OCI-LY1 (cell line): ENCODE measurements around the gene CARD14.
A peak's percentile ranks its signal among the peaks of the same experiment; 100 is the strongest.

Source experiments
- H2AFZ ChIP-seq: fragments of 200-600 bp; sonication (generic), shearing (Covaris generic); 2 replicates; pipeline ENCODE4 v1.6.0; 2014; ENCODE audit warnings: antibody characterized with exemption, mild to moderate bottlenecking, low read length
- H3F3A ChIP-seq: fragments of 200-600 bp; sonication (generic), shearing (Covaris generic); 2 replicates; pipeline ENCODE4 v1.6.0; 2014; ENCODE audit warnings: mild to moderate bottlenecking, antibody characterized with exemption, low read length, moderate library complexity; ENCODE audit not compliant: insufficient read depth
- H3K27ac ChIP-seq: fragments of 200-600 bp; sonication (generic); 2 replicates; pipeline ENCODE4 v1.5.1; 2014; ENCODE audit warnings: low read length, mixed run types, mild to moderate bottlenecking, low read depth; ENCODE audit not compliant: poor library complexity, severe bottlenecking
- H3K27me3 ChIP-seq: fragments of 200-600 bp; sonication (generic); 2 replicates; pipeline ENCODE4 v1.6.0; 2014; ENCODE audit warnings: antibody characterized with exemption, mild to moderate bottlenecking, low read length, moderate library complexity; ENCODE audit not compliant: insufficient read depth
- H3K36me3 ChIP-seq: fragments of 200-600 bp; sonication (generic); 2 replicates; pipeline ENCODE4 v1.6.1; 2014; ENCODE audit warnings: mild to moderate bottlenecking, antibody characterized with exemption, low read length, moderate library complexity, mixed read lengths; ENCODE audit not compliant: insufficient read depth
- H3K4me1 ChIP-seq: fragments of 200-600 bp; sonication (generic); 2 replicates; pipeline ENCODE4 v1.5.1; 2014; ENCODE audit warnings: mild to moderate bottlenecking, low read length, moderate library complexity; ENCODE audit not compliant: insufficient read depth, severe bottlenecking
- H3K4me2 ChIP-seq: fragments of 200-600 bp; sonication (generic), shearing (Covaris generic); 2 replicates; pipeline ENCODE4 v1.6.1; 2014; ENCODE audit warnings: low read length
- H3K4me3 ChIP-seq: fragments of 200-600 bp; sonication (generic); 2 replicates; pipeline ENCODE4 v1.5.1; 2014; ENCODE audit warnings: low read length, low read depth, mild to moderate bottlenecking, mixed read lengths; ENCODE audit not compliant: poor library complexity, severe bottlenecking
- H3K79me2 ChIP-seq: fragments of 200-600 bp; shearing (Covaris generic); 2 replicates; pipeline ENCODE4 v1.6.1; 2016; ENCODE audit warnings: mixed run types, low read length, mixed read lengths; ENCODE audit not compliant: insufficient read depth
- H3K9ac ChIP-seq: fragments of 200-600 bp; sonication (generic), shearing (Covaris generic); 2 replicates; pipeline ENCODE4 v1.6.1; 2014; ENCODE audit warnings: mild to moderate bottlenecking, low read length, mixed read lengths
- H3K9me2 ChIP-seq: fragments of 200-600 bp; sonication (generic), shearing (Covaris generic); 2 replicates; pipeline ENCODE4 v1.6.1; 2014; ENCODE audit warnings: low read depth, mild to moderate bottlenecking, low read length, mixed read lengths
- H3K9me3 ChIP-seq: fragments of 200-600 bp; shearing (Covaris generic); 2 replicates; pipeline ENCODE4 v1.6.1; 2014; ENCODE audit warnings: low read length, mixed read lengths
- H4K20me1 ChIP-seq: fragments of 200-600 bp; sonication (generic), shearing (Covaris generic); 2 replicates; pipeline ENCODE4 v1.6.0; 2016; ENCODE audit warnings: mild to moderate bottlenecking, low read length; ENCODE audit not compliant: insufficient read depth
- EZH2 ChIP-seq: fragments of 200-600 bp; sonication (generic), shearing (Covaris generic); IDR thresholded peaks from 2 replicates; pipeline ENCODE4 v1.8.0; 2017; ENCODE audit warnings: borderline replicate concordance, mixed run types, mild to moderate bottlenecking, antibody characterized with exemption, low read length, moderate library complexity, mixed read lengths
- TF ChIP-seq, protein P1 (sequence below): fragments of 200-600 bp; sonication (generic), shearing (Covaris generic); IDR thresholded peaks from 2 replicates; pipeline ENCODE4 v1.5.1; 2017; ENCODE audit warnings: mild to moderate bottlenecking, antibody characterized with exemption, low read length, moderate library complexity, mixed read lengths

Gene CARD14

DNA sequence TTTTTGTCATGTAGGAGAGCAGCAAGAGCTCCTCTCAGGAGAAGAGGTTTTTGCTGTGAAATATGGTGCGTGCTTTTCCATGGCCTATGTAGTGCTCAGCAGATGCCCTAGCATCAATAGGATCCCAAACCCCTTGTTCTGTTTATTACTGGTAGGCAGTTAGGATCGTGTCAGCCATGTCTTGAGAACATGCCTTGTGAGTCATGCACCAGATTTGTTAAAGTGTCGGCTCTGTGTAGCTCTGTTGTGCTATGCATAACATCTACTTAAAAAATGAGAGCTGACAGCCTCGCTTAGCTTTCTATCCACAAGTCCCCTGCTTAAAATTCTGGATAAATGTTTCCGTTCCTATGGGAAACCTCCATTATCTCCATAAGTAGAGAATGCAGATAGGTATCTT lies 18.5 kb upstream of the CARD14 start:
- peaks cover 5% of the 10 kb centered on the region; the same call in 1 of the 2 replicates for H3K9me3 ChIP-seq
- H3K4me2 ChIP-seq: peak overlapping the region; percentile 74
- peak overlapping the region; percentile 77 for H3K9ac ChIP-seq
- no peak overlapping the region for H2AFZ ChIP-seq
- no peaks in the 10 kb centered on the region; the same call in 1 of the 2 replicates for H3K36me3 ChIP-seq
- H3F3A ChIP-seq: peaks cover 16% of the 10 kb centered on the region
- H3K4me3 ChIP-seq: peak overlapping the region; percentile 54
- peak overlapping the region; percentile 100 for H3K27ac ChIP-seq
- TF ChIP-seq, protein P1, sequence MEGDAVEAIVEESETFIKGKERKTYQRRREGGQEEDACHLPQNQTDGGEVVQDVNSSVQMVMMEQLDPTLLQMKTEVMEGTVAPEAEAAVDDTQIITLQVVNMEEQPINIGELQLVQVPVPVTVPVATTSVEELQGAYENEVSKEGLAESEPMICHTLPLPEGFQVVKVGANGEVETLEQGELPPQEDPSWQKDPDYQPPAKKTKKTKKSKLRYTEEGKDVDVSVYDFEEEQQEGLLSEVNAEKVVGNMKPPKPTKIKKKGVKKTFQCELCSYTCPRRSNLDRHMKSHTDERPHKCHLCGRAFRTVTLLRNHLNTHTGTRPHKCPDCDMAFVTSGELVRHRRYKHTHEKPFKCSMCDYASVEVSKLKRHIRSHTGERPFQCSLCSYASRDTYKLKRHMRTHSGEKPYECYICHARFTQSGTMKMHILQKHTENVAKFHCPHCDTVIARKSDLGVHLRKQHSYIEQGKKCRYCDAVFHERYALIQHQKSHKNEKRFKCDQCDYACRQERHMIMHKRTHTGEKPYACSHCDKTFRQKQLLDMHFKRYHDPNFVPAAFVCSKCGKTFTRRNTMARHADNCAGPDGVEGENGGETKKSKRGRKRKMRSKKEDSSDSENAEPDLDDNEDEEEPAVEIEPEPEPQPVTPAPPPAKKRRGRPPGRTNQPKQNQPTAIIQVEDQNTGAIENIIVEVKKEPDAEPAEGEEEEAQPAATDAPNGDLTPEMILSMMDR: no peak
- no peak for TF ChIP-seq EZH2
- H3K4me1 ChIP-seq: peaks cover 48% of the 10 kb centered on the region
- peaks cover 4% of the 10 kb centered on the region for H3K79me2 ChIP-seq
- H3K9me2 ChIP-seq: no peaks in the 10 kb centered on the region
- H3K27me3 ChIP-seq: no peaks in the 10 kb centered on the region
- no peaks in the 10 kb centered on the region for H4K20me1 ChIP-seq

DNA sequence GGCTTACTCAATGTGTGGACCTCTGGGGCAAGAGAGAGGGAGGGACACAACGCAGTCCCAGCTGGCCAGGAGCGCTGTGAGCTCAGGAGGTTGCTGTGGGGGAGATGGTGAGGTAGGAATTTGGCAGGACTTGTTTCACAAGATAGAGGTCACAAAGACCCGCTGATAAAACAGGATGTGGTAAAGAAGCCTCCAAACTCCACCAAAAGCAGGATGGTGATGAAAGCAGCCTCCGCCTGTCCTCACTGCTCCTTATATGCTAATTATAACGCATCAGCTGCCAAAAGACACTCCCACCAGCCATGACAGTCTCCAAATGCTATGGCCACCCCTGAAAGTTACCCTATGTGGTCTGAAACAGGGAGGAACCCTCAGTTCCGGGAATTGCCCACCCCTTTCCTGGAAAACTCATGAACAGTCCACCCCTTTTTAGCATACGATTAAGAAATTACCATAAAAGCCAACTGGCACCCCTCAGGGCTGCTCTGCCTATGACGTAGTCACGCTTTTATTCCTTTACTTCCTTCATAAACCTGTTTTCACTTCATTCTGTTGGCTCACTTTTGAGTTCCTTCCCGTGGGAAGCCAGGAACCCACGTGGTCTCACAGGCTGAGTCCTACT lies 17.6 kb upstream of the CARD14 start:
- H3F3A ChIP-seq: peaks cover 16% of the 10 kb centered on the region
- H3K27me3 ChIP-seq: no peaks in the 10 kb centered on the region
- peak overlapping the region; percentile 54 for H3K4me3 ChIP-seq
- H2AFZ ChIP-seq: no peak overlapping the region
- TF ChIP-seq, protein P1: no peak
- no peak for TF ChIP-seq EZH2
- H3K79me2 ChIP-seq: no peaks in the 10 kb centered on the region
- H3K4me1 ChIP-seq: peaks cover 48% of the 10 kb centered on the region
- H3K9me3 ChIP-seq: peaks cover 9% of the 10 kb centered on the region; the same call in 1 of the 2 replicates
- no peaks in the 10 kb centered on the region; the same call in 1 of the 2 replicates for H3K36me3 ChIP-seq
- peak overlapping the region; percentile 77 for H3K9ac ChIP-seq
- no peaks in the 10 kb centered on the region for H4K20me1 ChIP-seq
- H3K4me2 ChIP-seq: peak overlapping the region; percentile 74
- peak overlapping the region; percentile 100 for H3K27ac ChIP-seq
- no peaks in the 10 kb centered on the region for H3K9me2 ChIP-seq

DNA sequence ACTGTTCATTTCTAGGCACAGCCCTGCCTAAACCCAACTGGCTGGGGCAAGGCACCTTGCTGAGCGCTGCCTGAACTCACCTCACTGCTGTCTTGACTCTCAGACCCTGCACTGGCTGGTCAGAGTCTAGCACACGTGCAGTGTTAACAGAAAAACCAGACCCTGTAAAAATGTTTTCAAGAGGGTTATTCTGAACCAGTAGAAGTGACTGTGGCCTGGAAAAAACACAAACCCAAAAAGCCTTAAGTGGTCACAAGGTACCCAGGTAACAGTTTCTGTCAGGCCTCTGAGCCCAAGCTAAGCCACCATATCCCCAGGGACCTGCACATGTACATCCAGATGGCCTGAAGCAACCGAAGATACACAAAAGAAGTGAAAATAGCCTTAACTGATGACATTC lies 16.8 kb upstream of the CARD14 start:
- H3K79me2 ChIP-seq: no peaks in the 10 kb centered on the region
- H3K4me3 ChIP-seq: peak overlapping the region; percentile 54
- H3K4me2 ChIP-seq: peak overlapping the region; percentile 74
- H3K36me3 ChIP-seq: no peaks in the 10 kb centered on the region; the same call in 1 of the 2 replicates
- peaks cover 16% of the 10 kb centered on the region for H3F3A ChIP-seq
- peaks cover 46% of the 10 kb centered on the region for H3K4me1 ChIP-seq
- peak overlapping the region; percentile 77 for H3K9ac ChIP-seq
- peaks cover 14% of the 10 kb centered on the region for H3K9me3 ChIP-seq
- peak overlapping the region; percentile 100 for H3K27ac ChIP-seq
- H3K9me2 ChIP-seq: no peaks in the 10 kb centered on the region
- H4K20me1 ChIP-seq: no peaks in the 10 kb centered on the region
- no peak for TF ChIP-seq EZH2
- TF ChIP-seq, protein P1: no peak
- no peaks in the 10 kb centered on the region for H3K27me3 ChIP-seq
- no peak overlapping the region for H2AFZ ChIP-seq
